HG02642 (cell line): Measurements from ENCODE around the gene POTEG.
"Not testable (repeated sequence)": the region's sequence is repeated elsewhere in the genome, so short reads cannot be mapped to it uniquely, and the experiment has no call there.

Source experiments
- ATAC-seq: cut with Tn5 transposase; IDR thresholded peaks from one replicate; pipeline ENCODE4 v1.9.1; 2021; ENCODE audit warnings: mild to moderate bottlenecking; ENCODE audit not compliant: unreplicated experiment, poor library complexity

POTEG gene

GRCh38 chr14:19380137-19380536, 54.0 kb downstream of the POTEG start:
- not testable (repeated sequence) for ATAC-seq

GRCh38 chr14:19374451-19374903, 59.7 kb downstream of the POTEG start:
- ATAC-seq, result not testable (repeated sequence)

GRCh38 chr14:19372813-19373500, 61.2 kb downstream of the POTEG start:
- ATAC-seq, result not testable (repeated sequence)

- ATAC-seq, result not testable (repeated sequence)
Observed at GRCh38 chr14:19371767-19372166, 62.4 kb downstream of the POTEG start.

GRCh38 chr14:19362803-19363202, 71.3 kb downstream of the POTEG start:
- ATAC-seq, result not testable (repeated sequence)

GRCh38 chr14:19362323-19362722, 71.8 kb downstream of the POTEG start:
- not testable (repeated sequence) for ATAC-seq

- not testable (repeated sequence) for ATAC-seq
Observed at GRCh38 chr14:19361636-19362253, 72.4 kb downstream of the POTEG start.

GRCh38 chr14:19360937-19361635, 73.1 kb downstream of the POTEG start:
- not testable (repeated sequence) for ATAC-seq
